ENCODE data around the gene ARL15.

ARL15 gene

DNA sequence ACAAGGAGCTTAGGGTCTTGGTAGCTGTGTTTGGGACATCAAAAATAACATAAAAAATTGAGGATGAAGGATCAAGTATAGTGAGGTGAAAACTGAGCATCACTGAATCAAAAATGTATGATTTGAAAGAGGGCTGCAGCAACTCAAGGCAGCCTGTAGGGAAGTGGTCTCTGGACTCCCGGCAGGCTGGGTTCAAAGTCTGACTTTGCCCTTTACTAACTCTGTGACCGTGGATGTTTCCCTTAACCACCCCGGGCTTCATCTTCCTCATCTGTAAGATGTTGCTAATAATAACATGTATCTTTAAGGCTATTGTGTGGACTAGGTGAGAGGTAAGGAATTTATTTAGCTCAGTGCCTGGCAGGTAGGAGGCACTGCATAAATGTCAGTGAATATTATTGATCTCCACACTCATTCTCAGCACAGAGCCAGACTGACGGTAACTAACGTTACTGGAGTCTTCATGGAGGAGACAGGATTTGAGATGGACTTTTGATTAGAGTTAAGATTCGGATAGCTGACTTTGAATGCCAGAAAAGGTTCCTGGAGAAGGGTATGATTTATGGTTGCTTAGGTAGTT is 382.6 kb downstream of the ARL15 start:
- DNase-seq = no peak

DNA sequence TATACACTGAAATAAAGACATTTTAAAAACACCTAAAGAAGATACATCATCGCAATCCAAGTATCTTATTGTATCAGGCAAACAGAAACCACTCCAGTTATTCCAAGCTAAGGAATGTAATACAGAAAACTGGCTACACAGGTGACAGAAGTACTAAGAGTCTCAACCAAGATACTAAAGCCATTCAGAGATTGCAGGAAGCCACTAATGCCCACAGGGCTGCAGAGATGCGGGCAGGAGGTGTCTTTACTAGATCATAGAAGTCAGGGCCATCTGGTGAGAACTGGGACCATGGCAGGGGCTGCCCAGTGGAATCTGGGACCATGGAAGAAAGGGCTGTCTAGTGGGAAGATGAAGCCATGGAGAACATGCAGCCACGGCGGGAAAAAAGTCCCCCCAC is 384.3 kb downstream of the ARL15 start:
- DNase-seq = no peak

- no peak for DNase-seq
Observed at GRCh38 chr5:53924392-53924791, 386.0 kb downstream of the ARL15 start.

DNA sequence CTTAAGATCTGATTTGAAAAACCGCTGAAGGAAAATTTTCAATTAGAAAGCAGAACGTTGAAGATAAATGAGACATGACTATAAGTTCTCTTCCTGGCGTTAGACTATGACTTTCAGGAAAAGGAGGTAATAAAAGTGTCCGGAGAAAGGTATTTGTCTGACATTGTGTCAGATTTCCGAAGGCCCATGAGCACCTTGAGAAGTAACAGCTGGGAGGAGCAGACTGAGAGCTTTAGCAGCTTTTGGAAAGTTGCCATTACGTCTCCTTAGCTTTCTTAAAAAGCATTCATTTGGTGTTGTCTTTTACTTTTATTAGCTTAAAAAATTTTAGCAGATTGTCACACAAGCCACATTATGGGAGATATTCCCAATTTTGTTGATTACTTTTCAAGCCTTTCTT is 386.4 kb downstream of the ARL15 start:
- DNase-seq = no peak

DNA sequence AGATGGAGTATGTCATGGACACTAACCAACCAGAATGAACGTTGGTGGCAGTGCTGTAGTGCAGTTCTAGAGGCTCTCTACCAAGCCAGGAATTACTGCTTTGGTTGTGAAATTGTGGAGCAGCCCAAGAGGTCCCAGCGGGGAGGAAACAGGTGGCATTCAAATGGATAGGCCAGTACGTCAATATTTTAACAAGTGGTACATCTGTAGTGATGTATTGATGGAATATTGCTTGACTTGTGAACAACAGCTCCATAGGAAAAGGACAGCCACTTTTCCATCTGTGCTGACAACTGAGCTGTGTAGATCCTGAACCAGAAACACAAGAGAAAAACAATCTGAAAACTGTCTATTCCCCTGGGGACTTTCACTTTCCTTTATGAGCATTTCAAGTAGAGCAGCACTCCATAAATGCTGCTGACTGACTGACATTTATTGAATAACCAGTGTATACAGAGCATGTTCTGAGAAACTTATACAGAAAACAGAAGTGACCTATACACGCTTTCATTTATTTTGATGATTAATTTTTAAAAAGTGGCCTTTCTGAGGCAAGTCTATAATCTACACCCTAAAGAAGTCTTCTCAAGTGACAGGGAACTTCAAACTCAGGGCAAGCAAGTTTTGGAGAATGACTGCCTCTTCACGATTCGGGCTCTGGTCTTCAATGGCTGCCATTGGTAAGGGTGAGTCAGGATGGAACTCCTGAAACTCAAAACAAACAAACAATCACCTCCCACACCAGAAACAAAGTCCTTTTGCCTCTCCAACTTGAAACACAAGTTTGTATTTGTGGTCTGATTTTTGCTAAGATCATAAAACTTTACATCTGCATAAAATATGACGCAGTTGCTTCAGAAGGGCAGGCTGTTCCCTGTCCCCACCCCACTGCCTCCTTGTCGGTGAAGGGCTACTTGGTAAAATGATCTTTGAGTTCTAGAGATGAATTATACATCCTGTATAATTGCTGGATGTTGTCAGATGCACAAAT is 387.6 kb downstream of the ARL15 start:
- DNase-seq = no peak

DNA sequence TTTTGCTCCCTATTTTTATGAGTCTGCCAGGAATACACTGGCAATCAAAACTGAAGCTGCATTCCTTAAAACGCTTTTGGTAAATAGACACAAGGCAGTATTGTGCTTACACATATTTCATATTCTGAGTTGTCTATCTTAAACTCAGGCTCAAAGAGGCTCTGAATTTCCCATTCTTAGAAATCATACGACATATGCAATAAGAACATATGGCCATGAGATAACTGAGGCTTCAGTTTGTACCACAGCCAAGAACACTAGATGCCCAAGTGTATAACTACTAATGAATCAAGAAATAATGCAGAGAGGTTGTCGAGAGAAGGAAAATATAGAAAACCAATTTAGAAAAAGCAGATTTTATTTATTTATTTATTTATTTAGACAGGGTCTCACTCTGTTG is 392.5 kb downstream of the ARL15 start:
- no peak for DNase-seq

DNA sequence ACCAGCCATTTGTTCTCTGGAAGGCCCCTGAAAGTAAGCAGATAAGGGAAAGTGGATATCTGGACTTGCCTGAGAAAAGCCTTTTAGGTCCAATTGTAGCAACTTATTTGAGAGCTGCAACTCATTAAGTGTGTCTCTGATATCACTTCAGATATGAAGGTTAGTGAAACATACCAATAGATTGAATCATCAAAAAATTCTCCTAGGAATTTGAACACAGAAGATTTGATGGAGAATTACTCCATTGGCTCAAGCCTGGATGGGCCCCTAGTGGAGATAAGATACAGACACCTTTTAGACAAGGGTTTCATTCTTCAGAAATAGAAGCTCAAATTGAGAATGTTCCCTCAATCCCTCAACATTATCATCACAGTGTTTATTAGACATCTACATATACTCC is 393.3 kb downstream of the ARL15 start:
- no peak for DNase-seq

DNA sequence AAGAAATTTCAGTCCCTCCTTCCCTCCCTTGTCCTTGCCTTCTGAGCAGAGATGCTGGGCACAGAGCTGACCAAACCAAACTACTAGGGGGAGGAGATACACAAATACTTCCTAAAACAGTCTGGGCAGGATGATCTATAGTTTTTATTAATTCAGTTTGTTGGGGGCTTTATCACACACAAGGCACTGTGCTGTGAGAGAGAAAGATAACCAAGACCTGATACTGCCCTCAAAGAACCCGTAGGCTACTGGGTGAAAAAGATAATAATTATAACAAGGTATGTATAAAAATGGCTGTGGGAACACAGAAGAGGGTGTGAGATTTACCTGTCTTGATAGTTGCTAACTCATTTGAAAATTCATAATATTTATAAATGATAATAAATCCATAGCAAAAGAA is 395.3 kb downstream of the ARL15 start:
- no peak for DNase-seq

DNA sequence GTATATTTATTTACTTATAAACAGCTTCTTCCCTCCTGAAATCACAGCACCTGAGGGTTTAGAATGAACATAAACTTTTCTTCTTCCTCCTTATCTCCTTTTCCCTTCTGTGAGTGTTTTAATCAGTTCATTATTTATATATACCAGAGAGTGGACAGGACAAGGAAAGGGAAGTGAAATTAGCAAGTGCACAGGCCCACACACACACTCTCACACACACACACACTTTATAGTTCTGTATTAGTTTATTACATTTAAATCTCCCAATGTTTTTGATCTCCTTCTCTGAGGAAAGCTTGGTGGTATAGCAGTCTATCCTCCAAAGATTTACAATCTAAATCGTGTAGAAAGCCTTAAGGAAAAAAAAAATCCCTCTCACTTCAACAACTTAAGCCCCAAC is 396.4 kb downstream of the ARL15 start:
- no peak for DNase-seq

GRCh38 chr5:53908757-53909156 is 401.6 kb downstream of the ARL15 start:
- DNase-seq = no peak

DNA sequence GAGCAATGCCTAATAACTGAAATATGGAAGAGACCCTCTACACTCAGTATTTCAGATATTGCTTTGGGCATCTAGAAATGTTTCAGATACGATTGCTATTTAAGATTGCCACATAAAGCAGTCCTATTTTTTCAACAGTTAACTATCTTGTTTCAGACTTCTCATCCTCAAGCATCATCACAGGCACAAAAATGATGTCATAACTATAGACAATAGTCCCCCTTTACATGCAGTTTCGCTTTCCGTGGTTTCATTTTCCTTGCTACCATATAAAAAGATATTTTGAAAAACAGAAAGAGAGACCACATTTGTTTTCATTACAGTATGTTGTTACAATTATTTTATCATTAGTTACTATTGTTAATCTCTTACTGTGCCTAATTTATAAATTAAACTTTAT is 402.5 kb downstream of the ARL15 start:
- no peak for DNase-seq

DNA sequence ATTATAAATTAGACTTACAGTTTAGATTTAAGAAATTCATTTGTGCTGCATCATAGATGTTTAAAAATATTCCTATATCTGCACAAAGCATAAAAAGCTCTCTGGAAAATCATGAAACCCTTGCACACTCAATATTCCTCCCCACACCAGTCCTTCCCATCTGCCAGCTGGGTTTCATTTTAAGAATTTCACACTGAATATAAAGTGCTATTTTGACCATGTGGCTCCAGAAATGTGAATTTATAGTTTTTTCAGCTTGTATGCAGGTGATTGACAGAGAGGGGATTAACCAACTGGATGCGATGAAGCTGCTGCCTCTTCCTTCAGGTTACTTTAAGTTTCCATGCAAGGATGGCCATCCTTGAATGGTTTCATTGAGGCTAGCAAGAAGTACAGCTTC is 403.6 kb downstream of the ARL15 start:
- no peak for DNase-seq

- no peak for DNase-seq
Observed at GRCh38 chr5:53902296-53902907, 408.0 kb downstream of the ARL15 start.

GRCh38 chr5:53900677-53901076 is 409.7 kb downstream of the ARL15 start:
- no peak for DNase-seq

DNA sequence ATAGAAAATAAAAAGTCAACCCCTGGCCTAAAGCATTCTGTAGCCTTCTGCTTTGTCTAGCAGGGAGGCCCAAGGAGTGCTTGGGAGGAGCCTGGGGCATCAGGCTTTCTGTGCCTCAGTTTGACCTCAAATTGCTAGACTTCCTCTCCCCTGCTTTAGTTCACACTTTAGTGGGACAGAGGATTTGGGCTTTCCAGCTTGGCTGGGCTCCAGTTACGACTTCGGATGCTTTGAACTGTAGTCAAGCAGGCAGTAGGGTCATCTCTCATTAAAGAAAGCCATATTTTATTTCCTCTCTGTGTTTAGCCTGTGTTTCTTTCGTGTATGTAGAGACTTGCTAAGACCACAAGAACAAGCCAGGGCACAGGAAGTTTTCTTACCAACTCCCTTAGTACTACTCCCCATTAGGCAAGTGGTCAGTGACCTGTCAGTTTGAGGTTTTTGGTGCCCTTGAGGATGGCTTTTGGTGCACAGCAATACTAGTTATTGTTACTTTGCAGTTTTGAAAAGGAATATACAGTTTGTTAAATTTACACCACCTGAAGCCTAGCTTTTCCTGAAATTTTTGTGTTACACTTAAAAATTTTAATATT is 415.2 kb downstream of the ARL15 start:
- no peak for DNase-seq

DNA sequence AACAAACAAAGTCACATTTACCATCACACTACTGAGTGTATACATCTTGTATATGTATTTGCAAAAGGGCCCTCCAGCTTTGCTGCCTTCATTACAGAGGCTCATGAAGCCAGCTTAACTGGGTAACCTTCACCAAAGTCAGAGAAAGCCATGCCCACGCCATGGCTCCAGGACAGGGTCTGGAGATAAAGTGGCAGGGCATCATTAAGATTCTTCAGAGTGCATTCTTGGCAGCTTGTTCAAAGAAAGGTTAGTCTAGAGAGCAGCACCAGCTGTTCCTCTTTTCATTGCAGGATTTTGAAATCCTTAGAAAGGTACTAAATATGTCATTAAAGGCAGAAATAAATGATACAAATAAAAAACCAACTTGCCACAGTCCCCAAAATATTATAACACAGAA is 416.7 kb downstream of the ARL15 start:
- no peak for DNase-seq

DNA sequence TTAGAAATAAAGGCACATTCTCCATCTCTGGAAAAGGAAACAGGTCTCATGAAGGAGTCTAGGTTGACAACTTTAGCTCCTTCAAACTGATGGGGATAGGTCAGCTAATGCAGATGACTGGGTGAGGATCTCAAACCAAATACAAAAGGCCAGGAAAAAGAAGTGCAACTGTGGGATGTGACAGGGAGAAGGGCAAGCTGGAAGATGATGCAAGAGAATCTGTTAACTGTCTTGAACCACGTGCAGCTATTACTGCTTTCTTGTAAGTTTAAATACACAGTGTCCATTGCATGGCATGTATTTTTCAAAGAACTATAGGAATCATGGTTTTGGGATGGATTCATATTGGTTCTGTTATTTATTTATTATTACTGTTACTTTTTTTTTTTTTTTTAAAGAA is 418.1 kb downstream of the ARL15 start:
- no peak for DNase-seq

DNA sequence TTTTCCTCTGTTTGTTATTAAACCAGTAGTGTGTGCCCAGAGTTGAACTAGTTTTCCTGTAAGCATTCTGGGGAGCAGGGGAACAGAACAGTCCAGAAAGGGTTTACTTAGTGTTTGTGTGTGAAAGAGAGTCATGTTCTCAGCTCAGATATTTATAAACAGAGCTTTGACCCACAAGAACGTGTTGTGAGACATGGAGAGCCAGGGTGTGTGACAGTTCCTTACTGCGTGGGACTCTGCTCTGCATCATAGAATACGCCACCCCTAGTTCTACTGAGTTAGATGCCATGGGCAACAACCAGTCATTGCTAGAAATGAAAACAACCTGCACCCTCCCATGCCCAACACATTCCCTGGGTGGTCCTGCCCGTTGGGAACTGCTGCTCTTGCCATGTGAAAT is 419.2 kb downstream of the ARL15 start:
- no peak for DNase-seq

DNA sequence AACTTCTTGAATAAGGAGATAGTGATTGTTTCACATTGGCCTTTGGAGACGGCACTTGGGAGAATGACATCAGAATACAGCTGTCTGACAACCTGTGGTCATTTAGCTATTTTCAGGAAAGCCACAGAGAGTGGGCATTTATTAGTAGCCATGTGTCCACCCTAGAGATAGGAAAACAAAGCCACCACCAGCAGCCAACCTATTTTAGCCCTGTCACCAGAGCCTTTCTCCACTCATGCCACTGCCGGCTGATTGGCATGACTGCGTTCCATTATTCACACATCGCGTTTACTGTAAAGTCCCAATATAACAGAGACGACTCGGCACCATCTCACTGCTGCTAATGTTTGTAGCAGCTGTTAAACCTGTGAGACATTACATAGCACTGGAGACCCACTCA is 419.9 kb downstream of the ARL15 start:
- no peak for DNase-seq

DNA sequence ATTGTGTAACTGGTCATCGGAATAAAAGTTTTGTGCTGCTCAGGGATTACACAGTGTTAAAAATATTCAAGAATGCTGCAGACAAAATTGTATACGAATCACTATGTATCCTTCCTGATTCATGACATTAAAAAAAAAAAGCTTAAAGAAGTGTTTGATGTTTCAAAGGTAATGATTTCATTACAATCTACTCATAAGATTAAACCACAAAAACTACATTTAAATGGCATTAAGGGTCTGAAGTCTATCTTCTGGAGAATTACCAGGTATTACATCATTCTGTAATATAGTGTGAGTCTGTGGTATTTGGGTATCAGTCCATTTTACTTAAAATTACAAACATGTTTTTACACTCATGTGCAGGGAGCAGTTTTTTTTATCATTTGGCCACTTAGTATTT is 425.5 kb downstream of the ARL15 start:
- no peak for DNase-seq

DNA sequence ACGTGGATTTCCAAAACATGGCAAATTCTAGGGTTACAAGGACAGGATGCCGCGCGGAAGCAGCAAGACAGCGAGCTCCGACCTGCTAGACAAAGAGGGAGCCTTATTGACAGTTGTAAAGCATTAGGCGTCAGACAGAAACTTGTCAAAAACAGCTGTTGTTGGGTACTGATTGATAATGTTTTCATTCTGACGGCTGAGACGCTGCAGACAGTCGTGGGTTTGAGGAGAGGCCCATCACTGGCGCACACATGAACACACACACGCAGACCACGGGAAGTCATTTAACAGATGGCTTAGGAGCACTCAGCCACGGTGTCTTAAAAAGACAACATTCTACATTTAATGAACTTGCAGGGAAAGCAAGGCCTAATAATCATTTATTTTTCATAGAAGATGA is 426.0 kb downstream of the ARL15 start:
- DNase-seq = no peak

GRCh38 chr5:53882676-53883031 is 427.7 kb downstream of the ARL15 start:
- DNase-seq = no peak

GRCh38 chr5:53882006-53882675 is 428.2 kb downstream of the ARL15 start:
- no peak for DNase-seq

Data from cortex of kidney (tissue), 1 donor.